Measurements from ENCODE around the gene NTRK3.
A peak's percentile ranks its signal among the peaks of the same experiment; 100 is the strongest.

Gene NTRK3

DNA sequence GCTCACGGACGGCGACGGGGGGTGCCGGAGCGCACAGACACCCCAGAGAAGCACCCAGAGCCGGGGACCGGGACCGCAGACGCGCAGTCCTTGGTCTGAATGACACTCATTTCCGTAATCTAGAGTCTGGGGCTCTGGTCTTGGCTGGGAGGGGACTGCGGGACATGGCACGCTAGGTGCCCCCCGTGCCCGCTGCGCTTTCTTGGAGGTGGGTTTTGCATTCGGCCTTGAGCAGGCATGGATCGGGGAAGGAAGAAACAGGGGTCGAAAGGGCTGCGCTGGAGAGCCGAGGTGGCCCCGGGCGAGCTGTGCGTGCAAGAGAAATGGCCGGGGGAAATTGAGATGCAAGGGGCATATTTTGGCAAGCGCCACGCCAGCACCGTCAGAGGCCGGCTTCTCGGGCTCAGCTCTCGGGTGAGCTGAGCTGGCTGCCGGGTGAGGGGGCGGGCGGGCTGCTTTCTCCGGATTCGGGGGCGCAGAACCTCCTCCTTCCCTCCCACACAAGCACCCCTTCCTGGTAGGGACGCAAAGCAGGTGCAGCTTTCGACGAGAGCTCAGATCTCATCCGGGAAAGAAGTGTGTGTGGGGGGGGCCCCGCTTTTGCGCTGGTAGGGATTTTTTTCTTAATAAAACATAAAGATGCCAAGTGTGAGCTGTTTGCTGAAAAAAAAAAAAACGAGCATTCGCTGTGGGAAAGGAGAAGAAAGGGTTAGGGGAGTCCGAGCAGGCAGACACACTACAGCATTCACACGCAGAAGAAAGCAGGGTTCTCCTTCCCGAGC, 963 bp upstream of the NTRK3 start:
- DNase-seq (ENCODE audit: low read depth in 2 of 2), result no peak

GRCh38 chr15:88255484-88256278, 858 bp downstream of the NTRK3 start:
- DNase-seq (ENCODE audit: low read depth in 2 of 2), result no peak

DNA sequence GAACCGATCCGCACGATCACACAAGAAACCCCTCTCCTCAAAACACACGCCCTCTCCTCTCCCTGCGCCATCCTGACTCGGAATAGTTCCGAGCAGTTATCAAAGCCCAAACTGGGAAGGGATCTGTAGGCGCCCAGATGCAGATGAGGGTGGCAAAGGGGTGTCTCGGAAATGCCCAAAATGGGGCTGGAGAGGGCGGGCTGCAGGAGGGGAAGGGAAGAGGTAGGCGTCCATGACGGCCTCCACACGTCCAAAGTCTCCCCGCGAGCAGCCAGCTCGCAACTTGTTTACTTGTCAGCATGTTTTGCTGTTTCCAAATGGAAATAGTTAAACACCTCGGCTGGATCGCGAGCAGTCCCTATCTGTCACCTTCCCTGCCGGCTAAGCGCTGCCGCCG, 1.5 kb downstream of the NTRK3 start:
- DNase-seq (ENCODE audit: low read depth in 2 of 2), result no peak

- no peak for DNase-seq (ENCODE audit: low read depth in 2 of 2)
Measured at GRCh38 chr15:88252441-88252840, 4.1 kb downstream of the NTRK3 start.

GRCh38 chr15:88250826-88251225, 5.7 kb downstream of the NTRK3 start:
- no peak for DNase-seq (ENCODE audit: low read depth in 2 of 2)

- no peak for DNase-seq (ENCODE audit: low read depth in 2 of 2)
Measured at GRCh38 chr15:88249220-88249619, 7.3 kb downstream of the NTRK3 start.

DNA sequence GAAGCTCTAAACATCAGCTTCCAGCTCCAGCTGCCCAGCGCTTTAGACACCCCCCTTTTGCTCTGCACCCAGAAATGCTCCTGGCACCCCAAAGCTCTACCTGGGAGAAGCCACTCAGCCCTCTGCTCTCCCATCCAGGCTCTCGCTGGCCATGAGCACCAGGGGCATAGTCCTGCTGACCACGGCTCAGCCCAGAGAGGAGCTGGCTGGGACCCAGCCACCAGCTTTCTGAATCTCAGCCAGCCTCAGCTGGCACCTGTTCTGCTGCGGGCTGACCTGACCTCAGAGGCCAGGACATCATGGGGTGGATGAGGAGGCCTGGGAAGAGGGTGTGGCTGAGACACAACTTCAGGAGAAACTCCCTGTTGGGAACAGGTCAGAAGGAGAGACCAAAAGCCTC, 8.6 kb downstream of the NTRK3 start:
- DNase-seq (ENCODE audit: low read depth in 2 of 2), result no peak

GRCh38 chr15:88246666-88247446, 9.7 kb downstream of the NTRK3 start:
- DNase-seq (ENCODE audit: low read depth in 2 of 2), result peak; percentile 36

- no peak for DNase-seq (ENCODE audit: low read depth in 2 of 2)
Measured at GRCh38 chr15:88246081-88246480, 10.5 kb downstream of the NTRK3 start.

DNA sequence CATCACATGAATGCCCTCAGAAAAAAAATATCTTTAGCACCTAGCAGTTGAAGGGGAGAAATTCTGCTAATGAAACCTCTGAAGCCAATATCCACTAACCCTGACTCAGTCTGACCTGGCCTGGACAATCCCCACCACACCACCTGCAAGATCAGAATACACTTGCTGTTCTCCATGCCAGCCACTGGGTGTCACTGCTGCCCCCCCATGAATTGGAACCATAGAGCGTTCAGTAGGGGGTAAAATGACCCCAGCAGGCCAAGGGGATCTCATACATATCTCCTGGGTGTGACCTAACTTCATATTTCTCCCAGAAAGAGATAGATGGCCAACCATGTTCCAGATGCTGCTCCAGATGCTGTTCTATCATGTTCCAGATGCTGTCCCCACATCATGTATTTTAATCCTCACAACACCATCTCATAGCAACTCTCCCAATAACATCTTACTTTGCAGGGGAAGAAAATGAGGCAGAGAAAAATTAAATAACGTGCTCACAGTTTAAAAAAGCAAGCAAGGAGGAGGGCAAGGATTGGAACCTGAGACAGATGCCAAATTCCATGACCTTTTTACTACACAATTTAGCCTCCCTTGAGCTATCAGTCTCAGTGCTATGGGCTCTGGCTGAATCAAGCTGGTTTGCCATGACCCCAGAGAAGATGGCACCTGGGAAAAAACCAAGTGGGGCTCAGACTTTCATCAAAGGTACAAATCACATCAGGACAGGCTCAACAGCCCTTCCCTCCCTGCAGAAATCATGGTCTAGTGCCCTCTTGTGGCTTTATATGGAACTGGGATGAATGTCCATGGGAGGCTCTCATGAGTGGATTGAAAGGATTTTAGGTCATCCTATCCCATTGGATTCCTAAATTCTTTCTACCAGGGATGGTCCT, 12.4 kb downstream of the NTRK3 start:
- DNase-seq (ENCODE audit: low read depth in 2 of 2), result no peak

DNA sequence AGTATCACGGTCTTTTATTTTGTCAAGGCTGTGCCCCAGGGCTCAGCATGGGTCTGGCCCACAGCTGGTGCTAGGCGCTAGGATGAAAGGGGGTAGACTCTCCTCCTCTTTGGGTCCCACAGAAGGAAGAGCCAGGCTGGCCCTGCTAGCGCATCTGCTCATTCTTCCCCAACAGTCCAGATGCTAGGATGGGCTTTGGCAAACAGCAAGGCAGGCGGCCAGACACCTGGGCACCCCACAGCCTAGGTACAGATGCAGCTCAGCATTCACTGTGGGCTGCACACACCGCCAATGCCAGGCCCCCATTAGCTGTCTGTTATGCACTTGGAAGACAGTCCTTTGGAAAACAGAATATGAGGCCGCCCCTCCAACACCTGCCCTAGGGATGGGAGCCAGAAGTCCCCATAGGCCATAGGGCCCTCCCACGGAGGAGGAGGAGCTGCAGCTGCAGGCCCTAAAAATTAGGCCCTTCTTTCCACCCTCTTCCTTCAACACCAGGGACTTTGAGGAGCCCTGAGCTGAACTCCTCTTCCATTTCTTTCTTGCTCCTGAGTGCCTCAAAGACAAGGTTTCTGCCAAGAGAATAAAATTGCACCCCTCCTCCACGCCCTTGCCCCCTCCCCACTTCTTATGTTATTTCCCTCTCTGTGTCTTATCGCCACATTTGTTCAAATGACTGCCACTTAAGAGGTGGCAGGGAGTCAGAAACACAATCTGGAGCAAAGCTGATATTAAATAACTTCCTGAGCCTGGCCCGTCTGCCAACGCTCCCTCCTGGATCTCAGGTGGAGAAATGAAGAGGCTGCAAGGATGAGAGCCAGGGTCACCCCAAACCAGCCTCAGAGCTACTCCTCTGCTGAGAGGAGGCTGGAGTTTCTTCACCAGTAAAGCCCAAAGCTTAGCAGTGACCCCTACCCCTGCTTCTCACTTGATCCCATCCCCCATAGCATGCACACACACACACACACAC, 13.7 kb downstream of the NTRK3 start:
- DNase-seq (ENCODE audit: low read depth in 2 of 2), result no peak

DNA sequence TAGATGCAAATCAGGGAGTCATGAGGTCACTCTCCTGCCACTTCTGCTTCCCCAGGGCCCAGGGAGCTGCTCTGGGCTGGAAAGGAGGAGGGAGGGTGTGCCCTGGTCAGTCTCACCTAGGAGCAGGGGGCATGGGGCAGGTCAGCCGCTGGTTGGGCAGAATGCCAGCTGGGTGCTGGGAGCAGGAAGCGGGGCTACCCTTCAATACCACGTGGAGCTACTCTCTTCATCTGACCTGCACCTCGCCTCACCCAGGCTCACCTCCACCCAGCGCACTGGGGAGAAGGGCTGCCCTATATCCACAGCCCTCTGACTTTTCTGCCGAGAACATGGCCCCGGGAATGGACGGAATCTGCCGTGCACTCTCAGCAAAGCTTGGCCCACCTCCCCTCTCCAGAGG, 15.1 kb downstream of the NTRK3 start:
- DNase-seq (ENCODE audit: low read depth in 2 of 2), result no peak

DNA sequence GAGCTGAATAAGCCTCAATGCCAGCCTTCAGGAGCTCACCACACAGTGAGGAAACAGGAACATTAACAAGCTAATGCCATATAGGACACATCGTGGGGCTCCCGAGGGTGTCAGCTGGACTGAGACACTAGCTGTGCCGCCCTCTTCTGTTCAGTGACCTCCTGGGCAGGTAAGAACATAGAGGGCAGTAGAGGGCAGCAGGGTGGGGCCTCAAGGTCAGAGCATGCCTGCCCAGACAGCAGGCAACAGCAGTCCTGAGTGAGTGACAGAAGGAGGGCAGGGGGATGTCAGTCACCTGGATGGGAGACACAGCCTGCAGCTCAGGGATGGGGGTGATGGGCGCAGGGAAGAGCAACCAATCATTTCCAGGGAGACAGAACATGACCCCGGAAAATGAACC, 15.5 kb downstream of the NTRK3 start:
- no peak for DNase-seq (ENCODE audit: low read depth in 2 of 2)

- no peak for DNase-seq (ENCODE audit: low read depth in 2 of 2)
Measured at GRCh38 chr15:88239594-88239993, 16.9 kb downstream of the NTRK3 start.

DNA sequence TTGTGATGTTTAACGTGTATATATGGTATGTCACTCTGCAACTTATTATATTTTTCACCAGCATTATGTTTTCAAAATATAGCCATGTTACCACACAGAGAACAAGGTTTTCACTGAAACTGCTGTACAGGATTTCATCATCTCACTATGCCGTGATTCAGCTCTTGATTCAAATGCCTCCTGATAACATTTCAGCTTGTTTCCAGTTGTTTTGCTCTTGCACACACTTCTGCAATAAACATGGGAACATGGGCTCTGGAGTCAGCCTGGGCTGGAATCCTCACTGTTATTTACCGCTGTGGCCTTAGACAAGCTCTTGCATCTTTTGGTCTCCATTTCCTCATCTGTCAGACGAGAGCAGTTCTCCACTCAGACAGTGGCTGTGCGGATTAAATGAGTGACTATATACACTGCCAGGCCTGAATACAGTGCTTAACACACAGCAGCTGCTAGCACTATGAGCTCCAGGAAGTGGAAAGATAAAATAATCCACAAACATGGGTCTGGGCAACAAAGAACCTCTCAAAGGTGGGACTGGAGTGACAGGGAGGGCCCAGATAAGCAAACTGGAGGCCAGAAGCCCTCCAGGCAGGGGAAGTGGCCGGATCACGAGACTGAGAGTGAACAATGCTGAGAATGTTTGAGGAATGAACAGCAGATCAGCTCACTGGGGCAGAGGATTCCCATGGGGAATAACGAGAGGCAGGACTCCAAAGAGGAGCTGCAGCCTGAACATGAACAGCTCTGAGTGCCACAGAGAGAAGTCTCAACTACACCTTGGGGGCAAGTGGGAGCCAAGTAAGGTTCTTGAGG, 17.7 kb downstream of the NTRK3 start:
- no peak for DNase-seq (ENCODE audit: low read depth in 2 of 2)

DNA sequence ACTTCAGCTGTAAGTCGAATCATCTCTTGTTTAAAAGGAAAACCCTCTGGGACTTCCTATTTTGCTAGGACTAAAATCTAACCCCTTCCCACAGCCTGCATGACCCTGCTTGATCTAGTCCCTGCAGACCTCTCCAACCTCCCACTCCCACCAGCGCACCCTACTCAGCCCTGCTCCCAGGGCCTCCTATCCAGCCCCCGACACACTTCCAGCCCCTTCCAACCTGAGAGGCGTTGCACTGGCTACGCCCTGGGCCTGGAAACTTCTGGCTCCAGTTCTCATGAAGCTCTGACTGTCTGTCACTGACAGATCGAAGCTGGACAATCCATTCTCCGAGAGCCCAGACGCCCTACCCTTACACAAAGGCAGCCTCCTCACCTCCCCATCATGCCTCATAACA, 21.8 kb downstream of the NTRK3 start:
- DNase-seq (ENCODE audit: low read depth in 2 of 2), result no peak

GRCh38 chr15:88233921-88234320, 22.6 kb downstream of the NTRK3 start:
- DNase-seq (ENCODE audit: low read depth in 2 of 2), result no peak

DNA sequence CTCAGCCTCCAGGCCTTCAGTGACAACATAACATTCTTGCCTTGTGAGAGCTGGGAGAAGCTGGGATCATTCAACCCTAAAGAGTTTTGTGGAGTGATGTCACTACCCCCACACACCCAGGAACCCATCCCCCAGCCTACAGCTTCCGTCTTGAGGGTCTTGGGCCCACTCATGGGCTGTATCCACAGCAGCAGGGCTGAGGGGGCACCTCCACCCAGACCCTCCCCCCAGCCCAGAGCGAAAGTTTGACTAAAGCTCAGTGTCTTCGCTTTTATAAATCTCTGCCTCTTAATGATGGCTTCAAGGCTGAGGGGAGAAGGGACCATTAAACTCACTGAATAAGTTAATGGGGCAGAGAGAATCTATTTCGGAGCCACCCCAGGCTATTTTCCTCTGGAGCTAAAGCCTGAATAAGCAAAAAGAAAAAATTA, 23.8 kb downstream of the NTRK3 start:
- no peak for DNase-seq (ENCODE audit: low read depth in 2 of 2)

GRCh38 chr15:88231909-88232644, 24.5 kb downstream of the NTRK3 start:
- DNase-seq (ENCODE audit: low read depth in 2 of 2), result no peak

Data from stimulated activated CD8-positive, alpha-beta memory T cell treated with anti-CD3 and anti-CD28 coated beads, Interleukin-15, amount 100 ng/mL, for 4 hours (primary cell).